Activated CD4-positive, alpha-beta T cell treated with anti-CD3 and anti-CD28 coated beads, Interleukin-2, Interleukin-6, amounts not matched to agents 100 ng/mL and 50 ng/mL, durations not matched to agents 16 hours and 8 hours (primary cell): ENCODE data around the gene INPPL1.
"Not testable (repeated sequence)": the region's sequence is repeated elsewhere in the genome, so short reads cannot be mapped to it uniquely, and the experiment has no call there.

Experiments used
- DNase-seq: peaks from one replicate; pipeline ENCODE4 v3.0.0-alpha.2; 2020

Gene INPPL1

DNA sequence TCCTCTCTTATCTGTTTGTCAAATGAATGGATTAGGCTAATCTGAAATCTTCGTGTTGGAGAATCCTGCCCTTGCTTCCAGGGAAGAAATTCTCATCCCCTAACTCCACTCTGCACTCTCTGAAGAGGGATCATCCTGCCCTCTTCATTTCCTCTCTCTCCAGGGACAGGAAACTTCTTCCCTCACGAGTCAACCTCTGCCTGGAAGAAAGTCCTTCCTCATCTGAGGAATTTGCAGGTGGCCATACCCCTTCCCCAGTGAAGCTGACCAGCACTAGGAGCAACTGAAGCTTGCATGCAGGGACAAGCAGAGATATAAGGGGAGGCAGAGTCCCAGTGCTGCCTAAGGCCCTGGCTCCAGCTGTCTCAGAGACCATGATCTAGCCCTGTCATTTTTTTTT lies 23.0 kb downstream of the INPPL1 start:
- DNase-seq = no peak

DNA sequence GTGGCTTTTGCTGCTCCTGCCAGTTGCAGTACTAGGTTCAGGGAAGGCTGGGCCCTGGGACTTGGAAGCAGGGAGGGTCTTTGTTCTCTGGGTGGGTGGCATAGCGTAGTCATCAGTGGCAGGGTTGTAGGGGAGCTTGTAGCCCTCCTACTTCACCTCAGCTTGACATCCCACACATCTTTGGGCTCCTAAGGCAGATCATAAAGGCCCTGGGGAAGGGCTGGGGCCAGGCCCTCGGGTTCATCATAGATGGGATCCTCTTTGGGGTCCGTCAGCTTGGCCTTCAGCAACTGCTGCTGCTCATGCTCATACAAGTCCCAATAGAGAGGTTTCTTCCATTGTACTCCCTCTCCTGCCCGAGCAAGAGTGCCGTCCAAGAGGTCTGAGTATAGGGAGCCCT lies 25.4 kb downstream of the INPPL1 start:
- no peak for DNase-seq

DNA sequence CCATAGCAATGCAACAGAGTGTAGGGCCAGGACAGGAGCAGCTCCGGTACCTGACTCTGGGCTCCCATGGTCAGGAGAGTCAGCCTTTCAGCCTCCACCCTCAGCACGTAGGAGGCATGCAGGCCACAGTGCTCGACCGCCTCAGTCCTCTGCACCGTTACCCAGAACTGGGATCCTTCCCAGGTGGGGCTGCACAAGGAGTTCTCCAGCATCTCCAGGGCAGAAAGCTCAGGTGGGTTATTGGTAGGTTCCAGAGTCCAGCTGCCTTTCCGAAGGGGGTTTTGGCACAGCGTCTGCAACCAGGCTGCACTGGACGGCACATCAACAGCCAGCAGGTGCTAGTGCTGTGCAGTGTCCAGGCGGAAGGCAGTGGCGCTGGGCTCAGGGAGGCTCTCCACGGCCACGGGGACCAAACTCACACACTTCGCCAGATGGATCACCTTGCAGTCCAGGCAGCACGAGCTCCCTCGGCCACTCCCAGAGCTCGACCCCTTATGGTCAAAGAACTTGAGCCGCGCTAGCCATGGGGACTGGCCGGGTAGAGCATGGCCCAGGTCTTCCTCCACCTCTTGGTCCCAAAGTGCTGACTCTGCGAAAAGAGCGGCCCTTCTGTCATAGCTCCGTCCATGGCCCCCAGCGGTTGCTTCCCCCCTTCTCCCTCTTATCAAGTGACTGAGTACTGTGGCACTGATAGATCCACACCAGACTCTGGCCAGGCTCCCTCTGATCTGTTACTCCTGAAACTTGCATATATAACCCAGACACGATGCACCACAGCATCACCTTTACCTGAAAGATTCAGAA lies 26.3 kb downstream of the INPPL1 start:
- no peak for DNase-seq

DNA sequence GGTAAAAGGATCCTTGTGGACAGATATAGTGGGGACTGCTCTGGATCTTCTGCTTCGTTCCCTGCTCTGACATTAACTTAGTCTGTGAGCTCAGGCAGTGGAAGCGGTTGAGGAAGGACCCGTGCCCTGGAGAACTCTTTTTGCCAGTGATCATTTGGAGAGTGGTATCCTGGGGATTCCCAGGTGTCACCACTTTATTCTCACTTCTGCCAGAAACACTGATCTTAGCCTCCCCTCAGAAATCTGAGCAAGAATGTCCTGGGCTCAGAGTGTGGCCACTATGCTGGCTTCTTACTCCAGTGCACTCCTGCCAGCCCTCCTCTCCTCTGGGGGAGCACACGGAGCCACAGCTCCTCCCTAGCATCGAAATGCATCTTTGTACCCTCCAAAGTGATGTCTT lies 27.0 kb downstream of the INPPL1 start:
- DNase-seq = no peak

DNA sequence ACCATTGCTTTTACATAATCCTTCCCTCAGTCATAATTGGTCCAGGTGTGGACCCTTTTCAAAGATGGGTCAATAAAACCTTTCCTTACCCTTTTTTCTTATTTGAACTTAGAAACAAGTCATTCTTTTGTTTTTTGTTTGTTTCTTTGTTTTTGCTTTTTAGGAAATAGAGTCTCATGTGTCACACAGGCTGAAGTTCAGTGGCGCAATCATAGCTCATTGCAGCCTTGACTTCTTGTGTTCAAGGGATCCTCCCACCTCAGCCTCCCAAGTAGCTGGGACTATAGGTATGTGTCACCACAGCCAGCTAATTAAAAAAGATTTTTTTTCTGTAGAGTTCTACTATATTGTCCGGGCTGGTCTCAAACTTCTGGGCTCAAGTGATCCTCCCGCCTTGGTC lies 28.8 kb downstream of the INPPL1 start:
- no peak for DNase-seq

DNA sequence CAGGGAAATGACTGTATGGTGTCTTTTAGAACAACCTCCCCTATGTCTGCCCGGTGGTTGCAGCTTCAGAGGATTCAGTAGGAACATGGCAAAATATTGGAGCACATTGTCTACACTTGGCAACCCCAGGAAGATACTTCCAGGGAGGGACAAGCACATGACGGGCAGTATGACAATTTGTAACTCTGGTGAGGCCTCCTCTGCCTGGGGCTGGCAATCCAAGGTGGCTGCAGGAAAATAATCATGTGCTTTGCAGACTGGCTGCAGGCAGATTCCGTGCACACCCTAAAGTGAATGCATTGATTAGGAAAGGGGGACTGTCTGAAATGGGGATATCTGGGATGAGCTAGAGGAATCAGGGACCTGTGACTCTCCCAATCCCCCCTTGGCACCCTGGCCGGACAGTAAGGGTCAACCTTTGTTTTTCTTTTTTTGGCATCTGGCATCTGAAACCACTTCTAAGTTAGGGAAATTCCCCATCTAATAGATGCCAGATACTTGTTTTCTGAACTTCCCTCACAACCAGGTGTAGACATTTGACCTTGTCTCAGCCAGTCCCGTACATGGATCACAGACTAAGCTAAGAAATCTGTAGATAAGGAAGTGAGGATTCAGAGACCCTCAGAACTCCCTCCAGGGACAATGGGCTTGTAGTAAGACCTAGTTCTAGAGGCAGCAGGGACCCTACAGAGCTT lies 29.9 kb downstream of the INPPL1 start:
- no peak for DNase-seq

DNA sequence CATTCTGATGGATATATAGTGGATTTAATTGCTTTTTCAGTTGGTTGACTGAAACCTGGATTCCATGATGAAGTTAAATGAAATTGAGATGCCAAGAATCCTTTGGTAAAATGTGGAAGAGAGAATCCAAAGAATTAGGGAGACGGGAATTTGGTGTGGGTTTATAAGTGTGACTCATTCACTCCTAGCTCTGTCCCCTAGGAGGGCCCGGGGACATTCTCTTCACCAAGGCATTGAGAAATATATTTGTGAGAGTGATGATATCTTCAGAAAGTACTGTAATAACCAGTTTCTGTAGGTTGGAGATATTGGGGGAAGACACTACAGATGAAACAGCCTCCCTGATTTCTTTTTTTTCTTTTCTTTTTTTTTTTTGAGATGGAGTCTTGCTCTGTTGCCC lies 33.0 kb downstream of the INPPL1 start:
- DNase-seq = no peak

DNA sequence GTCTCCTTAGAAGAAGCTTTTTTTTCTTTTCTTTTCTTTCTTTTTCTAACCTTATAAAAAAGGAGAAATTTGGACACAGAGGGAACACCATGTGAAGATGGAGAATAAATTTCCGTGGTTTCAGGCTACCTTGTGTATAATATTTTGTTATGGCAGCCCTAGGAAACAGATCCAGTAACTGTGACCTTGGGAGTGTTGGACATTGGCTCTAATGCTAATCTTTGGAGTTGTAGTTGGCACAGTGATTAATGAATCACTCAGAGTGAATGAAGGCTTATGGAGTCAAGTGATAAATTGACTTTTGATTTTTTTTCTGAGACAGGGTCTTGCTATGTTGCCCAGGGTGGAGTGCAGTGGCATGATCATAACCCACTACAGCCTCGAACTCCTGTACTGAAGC lies 34.9 kb downstream of the INPPL1 start:
- no peak for DNase-seq

DNA sequence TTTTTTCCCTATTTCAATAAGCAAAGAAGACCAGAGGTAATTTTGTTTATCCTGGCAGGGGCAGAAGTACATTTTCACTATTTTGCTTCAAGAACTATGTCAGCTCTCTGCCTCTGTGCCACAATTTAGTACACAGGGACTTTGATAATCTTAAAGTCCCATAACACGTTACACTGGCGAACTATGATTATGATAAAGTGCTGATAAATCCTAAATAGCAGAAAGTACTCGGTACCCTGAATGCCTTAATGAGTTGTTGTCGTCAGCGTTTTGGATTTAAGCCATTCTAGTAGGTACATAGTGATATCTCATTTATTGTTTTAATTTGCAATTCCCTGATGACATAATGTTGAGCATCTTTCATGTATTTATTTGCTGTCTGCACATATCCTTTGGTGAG lies 36.0 kb downstream of the INPPL1 start:
- DNase-seq = no peak

DNA sequence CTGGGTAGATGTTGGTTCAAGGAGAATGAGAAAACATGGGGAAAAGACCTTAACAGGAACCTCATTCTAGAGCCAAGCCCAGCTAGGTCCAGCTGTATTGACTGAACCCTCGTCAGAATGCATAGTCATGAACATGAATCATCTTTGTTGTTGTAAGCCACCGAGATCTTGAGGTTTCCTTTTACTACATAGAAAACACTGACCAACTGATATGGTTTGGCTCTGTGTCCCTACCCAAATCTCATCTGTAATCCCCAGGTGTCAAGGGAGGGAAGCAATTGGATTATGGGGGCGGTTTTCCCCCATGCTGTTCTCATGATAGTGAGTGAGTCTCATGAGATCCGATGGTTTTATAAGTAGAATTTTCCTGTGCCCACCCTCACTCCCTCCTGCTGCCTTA lies 38.8 kb downstream of the INPPL1 start:
- no peak for DNase-seq

DNA sequence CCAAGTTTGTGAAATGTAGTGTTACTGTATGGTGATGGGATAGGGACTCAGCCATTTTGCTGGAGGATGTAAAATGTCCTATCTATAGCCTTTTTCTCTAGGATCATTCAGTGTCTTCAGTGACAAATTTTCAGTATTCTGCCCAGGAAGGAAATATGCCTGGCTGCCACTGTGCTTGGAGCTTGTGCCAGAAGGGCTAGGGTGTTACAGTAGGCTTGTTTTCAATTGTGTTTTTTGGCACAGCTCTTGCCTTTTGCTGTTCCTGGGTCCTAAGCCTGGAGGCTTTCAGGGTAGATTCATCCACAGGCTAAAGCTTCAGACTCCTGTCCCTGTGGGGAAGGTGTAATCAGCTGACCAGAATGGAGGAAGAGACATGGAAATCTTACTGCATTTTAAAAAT lies 41.4 kb downstream of the INPPL1 start:
- no peak for DNase-seq

DNA sequence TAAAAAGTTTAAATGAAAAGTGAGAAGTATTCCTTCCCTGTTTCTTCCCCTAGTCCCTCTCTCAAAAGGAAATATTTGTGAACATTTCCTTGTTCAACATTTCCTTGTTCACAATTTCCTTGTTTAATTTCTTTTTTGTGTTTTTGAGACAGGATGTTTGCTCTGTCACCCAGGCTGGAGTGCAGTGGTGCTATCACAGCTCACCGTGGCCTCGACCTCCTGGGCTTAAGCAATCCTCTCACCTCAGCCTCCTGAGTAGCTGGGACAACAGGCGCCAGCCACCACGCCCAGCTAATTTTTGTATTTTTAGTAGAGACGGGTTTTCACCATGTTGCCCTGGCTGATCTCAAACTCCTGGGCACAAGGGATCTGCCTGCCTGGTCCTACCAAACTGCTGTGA lies 42.4 kb downstream of the INPPL1 start:
- not testable (repeated sequence) for DNase-seq

DNA sequence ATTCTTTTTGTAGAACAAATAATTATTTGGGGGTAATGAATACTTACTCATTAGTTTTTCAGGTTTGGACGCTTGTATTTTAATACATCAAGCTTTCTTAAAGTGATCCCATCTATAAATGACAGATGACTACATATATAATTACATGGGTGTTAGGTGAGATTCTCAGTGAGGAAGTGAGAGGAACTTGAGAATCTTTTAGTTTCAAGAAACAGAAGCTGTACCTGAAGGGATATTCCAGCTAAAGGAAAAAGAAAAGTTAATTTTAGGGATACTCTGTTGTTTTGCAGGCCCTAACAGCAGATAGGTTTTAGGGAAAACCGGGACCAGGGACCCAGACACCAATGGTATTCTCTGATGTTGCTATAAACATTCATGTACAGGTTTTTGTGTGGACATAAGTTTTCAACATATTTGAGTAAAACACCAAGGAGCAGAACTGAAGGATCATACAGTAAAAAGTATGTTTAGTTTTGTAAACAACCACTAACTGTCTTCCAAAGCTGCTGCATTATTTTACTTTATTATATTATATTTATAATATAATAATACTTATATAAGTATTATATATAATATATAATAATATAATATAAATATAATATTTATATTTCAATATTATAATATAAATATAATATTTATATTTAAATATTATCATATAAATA lies 43.5 kb downstream of the INPPL1 start:
- DNase-seq = no peak

DNA sequence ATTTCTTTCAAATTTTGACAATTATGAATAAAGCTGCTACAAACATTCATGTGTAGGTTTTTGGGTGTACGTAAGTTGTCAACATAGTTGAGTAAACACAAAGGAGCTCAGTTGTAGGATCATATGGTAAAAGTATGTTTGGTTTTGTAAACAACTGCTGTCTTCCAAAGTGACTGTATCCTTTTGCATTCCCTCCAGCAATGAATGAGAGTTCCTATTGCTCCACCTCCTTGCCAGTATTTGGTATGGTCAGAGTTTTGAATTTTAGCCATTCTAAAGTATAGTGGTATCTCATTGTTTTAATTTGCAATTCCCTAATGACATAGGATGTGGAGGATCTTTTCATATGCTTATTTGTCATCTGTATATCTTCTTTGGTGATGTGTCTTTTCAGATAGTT lies 47.4 kb downstream of the INPPL1 start:
- DNase-seq = no peak

DNA sequence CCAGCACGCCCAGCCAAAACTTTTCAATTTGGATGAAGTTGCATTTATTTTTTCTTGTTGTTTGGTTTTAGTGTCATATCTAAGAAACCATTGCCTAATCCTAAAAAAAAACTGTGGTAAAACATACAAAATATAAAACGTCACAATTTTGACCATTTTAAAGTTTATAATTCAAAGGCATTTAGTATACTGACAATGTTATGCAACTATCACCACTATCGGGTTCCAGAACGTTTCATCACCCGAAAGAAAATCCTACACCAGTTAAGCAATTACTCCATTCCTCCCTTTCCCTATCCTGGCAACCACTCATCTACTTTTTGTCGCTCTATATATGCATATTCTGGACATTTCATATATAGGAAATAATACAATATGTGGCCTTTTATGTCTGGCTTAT lies 49.9 kb downstream of the INPPL1 start:
- no peak for DNase-seq

DNA sequence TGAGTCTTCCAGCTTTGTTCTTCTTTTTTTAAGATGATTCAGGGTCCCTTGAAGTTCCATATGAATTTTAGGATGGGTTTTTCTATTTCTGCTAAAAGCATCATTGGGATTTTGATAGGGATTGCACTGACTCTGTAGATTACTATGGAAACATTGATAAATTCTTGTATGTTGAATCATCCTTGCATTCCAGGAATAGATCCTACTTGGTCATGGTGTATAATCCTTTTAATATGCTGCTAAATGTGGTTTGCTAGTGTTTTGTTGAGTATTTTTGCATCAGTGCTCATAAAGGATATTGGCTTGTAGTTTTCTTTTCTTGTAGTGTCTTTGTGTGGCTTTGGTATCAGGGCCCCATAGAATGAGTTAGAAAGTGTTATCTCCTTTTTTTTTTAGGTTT lies 54.3 kb downstream of the INPPL1 start:
- no peak for DNase-seq

DNA sequence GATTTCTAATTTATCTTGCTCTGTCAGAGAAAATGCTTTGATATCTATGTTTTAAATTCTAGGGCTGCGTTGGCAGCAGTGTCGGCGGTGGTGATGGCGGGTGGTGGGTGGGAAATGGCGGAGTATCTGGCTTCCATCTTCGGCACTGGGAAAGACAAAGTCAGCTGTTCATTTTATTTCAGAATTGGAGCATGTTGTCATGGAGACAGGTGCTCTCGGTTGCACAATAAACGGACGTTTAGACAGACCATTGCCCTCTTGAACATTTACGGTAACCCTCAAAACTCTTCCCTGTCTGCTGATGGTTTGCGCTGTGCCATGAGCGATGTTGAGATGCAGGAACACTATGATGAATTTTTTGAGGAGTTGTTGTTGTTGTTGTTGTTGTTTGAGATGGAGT lies 55.5 kb downstream of the INPPL1 start:
- DNase-seq = no peak

DNA sequence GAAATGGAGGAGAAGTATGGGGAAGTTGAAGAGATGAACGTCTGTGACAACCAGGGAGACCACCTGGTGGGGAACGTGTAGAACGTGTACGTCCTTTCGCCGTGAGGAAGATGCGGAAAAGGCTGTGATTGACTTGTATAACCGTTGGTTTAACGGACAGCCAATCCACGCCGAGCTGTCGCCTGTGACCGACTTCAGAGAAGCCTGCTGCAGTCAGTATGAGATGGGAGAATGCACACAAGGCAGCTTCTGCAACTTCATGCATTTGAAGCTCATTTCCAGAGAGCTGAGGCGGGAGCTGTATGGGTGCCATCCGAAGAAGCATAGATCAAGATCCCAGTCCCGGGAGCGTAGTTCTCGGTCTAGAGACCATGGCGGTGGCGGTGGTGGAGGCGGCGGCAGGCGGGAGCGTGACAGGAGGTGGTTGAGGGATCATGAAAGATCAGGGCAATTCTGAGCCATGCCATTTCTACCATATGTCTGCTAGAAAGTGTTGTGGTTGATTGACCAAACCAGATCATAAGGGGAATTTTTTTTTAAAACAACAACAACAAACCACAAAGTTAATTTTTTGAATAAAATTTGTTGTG lies 56.3 kb downstream of the INPPL1 start:
- no peak for DNase-seq

DNA sequence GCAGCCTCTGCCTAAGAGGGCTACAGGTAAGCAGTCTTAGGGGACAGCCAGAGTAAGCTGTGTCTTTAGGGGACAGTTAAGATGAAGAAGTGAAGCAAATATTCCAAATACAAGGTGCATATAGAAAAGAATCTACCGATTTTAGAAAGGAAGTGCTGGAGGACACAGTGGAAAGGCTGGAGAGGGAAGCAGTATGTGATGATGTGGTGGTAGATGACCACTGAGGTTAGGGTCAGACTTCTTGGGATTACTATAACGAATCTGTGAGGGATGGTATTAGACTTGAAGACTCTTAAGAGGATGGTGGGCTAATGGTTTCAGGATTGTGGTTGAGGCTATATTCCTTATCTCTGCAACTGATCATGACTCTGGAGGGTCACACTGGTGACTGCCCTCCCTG lies 59.4 kb downstream of the INPPL1 start:
- DNase-seq = no peak

DNA sequence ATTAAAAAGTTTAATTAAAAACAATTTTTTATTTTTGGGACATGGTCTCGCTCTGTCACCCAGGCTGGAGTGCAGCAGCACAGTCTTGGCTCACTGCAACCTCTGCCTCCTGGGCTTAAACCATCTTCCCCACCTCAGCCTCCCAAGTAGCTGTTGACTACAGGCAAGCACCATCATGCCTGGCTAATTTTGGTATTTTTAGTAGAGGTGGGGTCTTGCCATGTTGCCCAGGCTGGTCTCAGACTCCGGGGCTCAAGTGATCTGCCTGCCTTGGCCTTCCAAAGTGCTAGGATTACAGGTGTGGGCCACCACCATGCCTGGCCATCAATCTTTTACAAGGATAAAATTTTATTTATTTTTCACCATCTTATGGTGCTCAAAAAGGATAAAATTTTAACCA lies 62.7 kb downstream of the INPPL1 start:
- DNase-seq = no peak
